Activated naive CD4-positive, alpha-beta T cell treated with anti-CD3 and anti-CD28 coated beads for 36 hours (primary cell): Measurements from ENCODE around the gene HLA-DQA1. TPM values are rescaled to one million over a fixed set of nuclear protein-coding genes. Genes with fewer than 3 reads are reported as not detected.
A peak's percentile ranks its signal among the peaks of the same experiment; 100 is the strongest.

Experiments
- CTCF ChIA-PET: fragments of 350-600 bp; sonication (Branson Sonifier 250); formaldehyde crosslinking; loops from one replicate; lab custom pipeline; 2021; ENCODE audit warnings: antibody characterized with exemption; lab: Charles Lee
- DNase-seq: peaks from one replicate; pipeline ENCODE4 v3.0.0-alpha.2; 2020
- H3K27ac Mint-ChIP-seq: one replicate; pipeline ENCODE4 v1.8.0; 2021; ENCODE audit warnings: mild to moderate bottlenecking, mixed read lengths
- H3K27me3 Mint-ChIP-seq: one replicate; pipeline ENCODE4 v1.8.0; 2021; ENCODE audit warnings: low read depth, mixed read lengths
- H3K36me3 Mint-ChIP-seq: one replicate; pipeline ENCODE4 v1.8.0; 2021; ENCODE audit warnings: low read depth, mixed read lengths
- H3K4me1 Mint-ChIP-seq: one replicate; pipeline ENCODE4 v1.8.0; 2021; ENCODE audit warnings: low read depth, mixed read lengths
- H3K4me3 Mint-ChIP-seq: one replicate; pipeline ENCODE4 v1.8.0; 2021; ENCODE audit warnings: mild to moderate bottlenecking, moderate library complexity, mixed read lengths
- H3K9me3 Mint-ChIP-seq: one replicate; pipeline ENCODE4 v1.8.0; 2021; ENCODE audit warnings: mixed read lengths
- intact Hi-C: fragments of 100-400 bp; cut with micrococcal nuclease; formaldehyde crosslinking; loops from one replicate; pipeline ENCODE4 v1.15.1; 2023
- total RNA-seq, 2 experiments: library from RNA; stranded (reverse); gene quantifications; one replicate each; pipeline ENCODE4 v1.2.3, GENCODE V29; 2021

Gene HLA-DQA1
- total RNA-seq, 2 experiments from 2014 or later, result 0.81 to 0.93 TPM

- no peak overlapping the region for H3K27ac Mint-ChIP-seq
- DNase-seq, result peak; percentile 81
- no peaks in the 10 kb centered on the region for H3K36me3 Mint-ChIP-seq
- intact Hi-C loops, result loop anchor here (1.0 to 2.0 kb wide), 4 partner anchors 69 to 277 kb away; no protein-coding TSS in a partner anchor
- H3K9me3 Mint-ChIP-seq, result no peaks in the 10 kb centered on the region
- H3K4me3 Mint-ChIP-seq, result no peak overlapping the region
- peaks cover 3% of the 10 kb centered on the region for H3K4me1 Mint-ChIP-seq
- CTCF ChIA-PET, result interaction anchor here (0.6 to 1.7 kb wide), 17 partner anchors 8 to 295 kb away, joined by 3 to 9 read pairs (median 4); no protein-coding TSS in a partner anchor
- peaks cover 9% of the 10 kb centered on the region for H3K27me3 Mint-ChIP-seq
Measured at GRCh38 chr6:32692019-32692418, 54.8 kb downstream of the HLA-DQA1 start.

Other genes starting within 250 kb of the HLA-DQA1 start
- not detected for gene BTNL2, start 230.2 kb upstream of the HLA-DQA1 start, total RNA-seq
- gene HLA-DRA, start 197.5 kb upstream of the HLA-DQA1 start, total RNA-seq, result 1 to 10 TPM; 1.1 to 1.6 TPM
- gene HLA-DRB5, start 107.1 kb upstream of the HLA-DQA1 start, total RNA-seq, result under 1 TPM; 0.33 to 0.42 TPM
- 1 to 10 TPM; 4.1 to 4.2 TPM for gene HLA-DRB1, start 47.6 kb upstream of the HLA-DQA1 start, total RNA-seq
- gene HLA-DQB1, start 29.3 kb downstream of the HLA-DQA1 start, total RNA-seq, result 1 to 10 TPM; 6.2 to 7.4 TPM
- gene HLA-DQA2, start 104.0 kb downstream of the HLA-DQA1 start, total RNA-seq, result not detected
- gene HLA-DQB2, start 126.1 kb downstream of the HLA-DQA1 start, total RNA-seq, result not detected
- gene HLA-DOB, start 179.6 kb downstream of the HLA-DQA1 start, total RNA-seq, result 1 to 10 TPM in 1 of 2 experiments, under 1 TPM in 1; 0.91 to 1.1 TPM
- 100 to 1,000 TPM; 136 to 138 TPM for gene TAP2, start 201.3 kb downstream of the HLA-DQA1 start, total RNA-seq
- 100 to 1,000 TPM; 286 to 308 TPM for gene PSMB8, start 206.6 kb downstream of the HLA-DQA1 start, total RNA-seq
- 100 to 1,000 TPM; 187 TPM for gene TAP1, start 216.3 kb downstream of the HLA-DQA1 start, total RNA-seq
- 100 to 1,000 TPM; 238 to 241 TPM for gene PSMB9, start 216.8 kb downstream of the HLA-DQA1 start, total RNA-seq